Vagina (tissue), 2 donors: ENCODE measurements around the gene ZFHX3.

Experiments used
- CTCF ChIP-seq, 3 experiments: fragments of 450-650 bp in 2 of 3; fragments of 200-600 bp in 1 of 3; sonication (generic) in 1 of 3; IDR thresholded peaks; one replicate each; pipeline ENCODE4 v1.5.1; 2017 to 2019; ENCODE audit warnings: antibody characterized with exemption in 3 of 3, mild to moderate bottlenecking in 2 of 3, moderate library complexity in 2 of 3
- POLR2A ChIP-seq, 2 donors: fragments of 450-650 bp; IDR thresholded peaks; one replicate each; pipeline ENCODE4 v1.6.1; 2017; ENCODE audit warnings: antibody characterized with exemption in 2 of 2, mild to moderate bottlenecking in 2 of 2, moderate library complexity in 2 of 2
- POLR2AphosphoS5 ChIP-seq, 2 donors: sonication (generic); formaldehyde crosslinking; IDR thresholded peaks; one replicate each; pipeline ENCODE4 v1.9.0; 2017; ENCODE audit warnings: antibody characterized with exemption in 2 of 2, mild to moderate bottlenecking in 2 of 2, low read depth in 1 of 2; ENCODE audit not compliant: insufficient read depth in 1 of 2

- TF ChIP-seq CTCF (IDR thresholded peaks at IDR 0.05) (no peak), POLR2AphosphoS5 (IDR thresholded peaks at IDR 0.05; ENCODE audit: insufficient read depth in 1 of 2, low read depth in 1 of 2) (no peak), POLR2A (IDR thresholded peaks at IDR 0.05) (no peak)
These were observed 304.7 kb downstream of the ZFHX3 start for GRCh38 chr16:72743011-72743761.
